Right renal pelvis (tissue), 4 donors: ENCODE data around the gene BTBD9. TPM values are rescaled to one million over a fixed set of nuclear protein-coding genes. Genes with fewer than 3 reads are reported as not detected.

Experiments
- DNase-seq, 4 donors: peaks; one replicate each; pipeline ENCODE4 v3.0.0-alpha.2; 2013; ENCODE audit warnings: low read depth in 4 of 4, low spot score in 3 of 4, missing footprints in 1 of 4
- polyA plus RNA-seq, 4 donors: library from polyadenylated mRNA; unstranded; fragments of 120-200 nt; gene quantifications; one replicate each; pipeline ENCODE4 v1.2.1, GENCODE V29; 2013; ENCODE audit not compliant: insufficient read length in 4 of 4

The BTBD9 gene
- polyA plus RNA-seq, 4 donors: 11.9 to 15.6 (median 13.8) TPM

DNA sequence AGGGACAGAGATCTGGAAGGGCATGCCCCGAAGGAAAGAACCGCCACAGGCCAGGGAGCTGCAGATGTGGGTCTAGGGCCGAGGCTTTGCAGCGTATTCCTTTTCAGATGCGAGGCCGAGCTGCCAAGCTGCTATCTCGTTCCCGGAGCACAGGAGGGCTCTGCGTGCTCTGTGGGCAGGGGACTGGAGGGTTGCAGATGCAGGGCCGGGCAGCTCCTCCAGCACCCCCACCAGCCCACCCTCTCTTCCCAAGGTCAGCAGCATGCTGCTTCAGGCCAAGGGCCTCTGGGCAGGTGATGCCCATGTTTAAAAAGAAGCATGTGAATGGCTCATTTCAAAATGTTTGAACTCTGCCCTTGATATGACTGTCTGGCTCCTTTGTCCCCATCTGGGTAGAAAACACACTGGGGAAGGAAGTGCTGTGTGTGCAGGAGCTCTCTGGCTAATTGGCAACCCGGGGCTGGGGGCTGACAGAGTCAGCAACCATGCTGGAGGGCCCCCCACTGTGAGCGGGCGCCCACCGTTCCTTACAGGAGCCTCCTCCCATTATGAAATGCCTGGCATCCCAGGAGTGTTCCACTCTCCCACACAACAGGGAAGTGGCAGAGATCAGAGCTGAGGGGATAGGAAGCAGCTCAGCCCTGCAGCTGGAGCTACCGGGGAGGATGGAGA is 466.9 kb downstream of the BTBD9 start:
- no peak for DNase-seq

DNA sequence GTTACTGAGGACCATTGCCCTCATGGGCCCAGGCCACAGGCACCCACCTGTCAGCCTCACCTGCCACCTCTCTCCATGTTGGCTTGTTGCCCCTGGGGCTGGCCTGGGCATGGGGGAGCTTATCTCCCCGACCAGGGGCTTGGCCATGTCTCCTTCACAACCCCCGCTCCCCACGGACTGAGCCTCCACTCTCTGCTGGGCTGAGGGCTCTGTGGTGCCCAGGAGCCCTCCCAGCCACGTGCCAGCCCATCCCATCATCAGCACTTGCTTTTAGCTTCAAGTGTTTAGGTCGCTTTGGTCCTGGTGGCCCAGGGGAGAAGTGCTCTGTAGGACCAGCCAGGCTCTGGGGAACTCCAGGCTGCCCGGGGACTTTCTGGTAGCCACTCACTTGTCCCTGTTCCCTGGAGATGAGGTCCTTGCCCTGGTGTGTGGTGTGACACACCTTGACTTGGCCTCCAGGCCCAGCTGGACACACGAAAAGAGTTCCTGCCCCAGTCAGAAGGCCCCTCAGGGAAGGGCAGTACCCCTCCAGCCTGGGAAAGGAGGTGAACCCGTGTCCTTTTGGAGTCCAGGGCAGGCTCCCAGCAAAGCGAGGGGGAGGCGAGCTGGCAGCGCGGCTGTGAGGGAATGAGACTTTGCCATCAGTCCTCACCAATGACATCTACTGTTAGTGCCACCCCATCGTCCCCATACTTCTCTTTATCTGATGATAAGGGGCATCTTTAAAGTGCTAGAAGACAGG is 467.6 kb downstream of the BTBD9 start:
- no peak for DNase-seq

DNA sequence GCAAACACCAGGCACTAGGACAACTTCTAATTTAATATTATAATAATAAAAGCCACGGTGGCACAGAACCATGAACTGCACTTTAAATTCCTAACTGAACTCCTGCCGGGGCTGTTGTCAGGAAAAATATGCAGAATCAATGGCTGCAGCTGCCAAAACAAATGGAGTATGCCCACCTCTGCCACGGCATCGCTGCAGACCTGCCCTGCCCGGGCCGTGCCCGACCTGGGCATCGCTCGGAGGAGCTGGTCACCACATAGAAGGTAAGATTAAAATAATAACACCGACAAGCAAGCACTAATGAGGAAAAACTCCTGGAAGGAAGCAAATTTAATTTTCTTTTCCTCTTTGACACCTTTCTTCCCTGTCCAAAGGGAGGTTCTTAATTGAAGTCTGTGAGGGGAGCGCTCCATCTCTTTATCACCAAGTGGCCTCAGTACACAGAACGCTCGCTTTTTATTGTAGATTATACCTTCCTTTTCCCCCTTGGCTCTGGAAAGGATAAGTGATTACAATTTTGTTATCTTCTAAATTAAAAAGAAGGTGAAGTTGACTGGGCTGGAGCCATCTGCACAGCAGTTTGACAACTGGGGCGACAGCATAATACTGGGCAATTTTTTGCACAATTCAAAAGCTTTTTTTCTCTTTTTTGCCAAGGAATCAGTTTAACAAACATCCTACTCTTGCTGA is 468.9 kb downstream of the BTBD9 start:
- DNase-seq: no peak

DNA sequence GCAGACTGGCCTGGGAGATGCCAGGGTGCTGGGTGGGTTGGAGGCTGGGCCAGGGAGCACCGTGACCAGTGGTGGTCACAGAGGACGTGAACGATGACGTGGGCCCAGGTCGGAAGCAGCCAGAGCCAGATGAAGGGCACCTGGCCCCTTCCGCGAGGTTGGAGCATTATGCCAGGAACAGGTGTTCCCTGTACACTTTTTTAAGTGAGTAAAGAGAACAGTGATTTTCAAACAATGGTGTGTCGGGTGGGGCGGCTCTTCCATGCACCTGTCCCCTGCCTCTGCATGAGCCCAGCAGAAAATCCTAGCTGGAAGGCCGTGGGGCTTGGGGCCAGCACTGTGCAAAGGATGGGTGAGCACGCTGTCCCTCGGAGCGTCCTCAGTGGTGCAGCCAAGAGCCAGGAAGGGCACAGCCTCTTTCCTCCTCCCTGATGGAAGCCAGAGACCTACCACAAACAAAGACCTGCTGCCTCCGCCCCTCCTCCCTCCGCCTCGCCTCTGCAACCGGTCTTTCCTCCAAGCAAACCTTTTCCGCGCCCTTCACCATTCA is 469.7 kb downstream of the BTBD9 start:
- DNase-seq: no peak

DNA sequence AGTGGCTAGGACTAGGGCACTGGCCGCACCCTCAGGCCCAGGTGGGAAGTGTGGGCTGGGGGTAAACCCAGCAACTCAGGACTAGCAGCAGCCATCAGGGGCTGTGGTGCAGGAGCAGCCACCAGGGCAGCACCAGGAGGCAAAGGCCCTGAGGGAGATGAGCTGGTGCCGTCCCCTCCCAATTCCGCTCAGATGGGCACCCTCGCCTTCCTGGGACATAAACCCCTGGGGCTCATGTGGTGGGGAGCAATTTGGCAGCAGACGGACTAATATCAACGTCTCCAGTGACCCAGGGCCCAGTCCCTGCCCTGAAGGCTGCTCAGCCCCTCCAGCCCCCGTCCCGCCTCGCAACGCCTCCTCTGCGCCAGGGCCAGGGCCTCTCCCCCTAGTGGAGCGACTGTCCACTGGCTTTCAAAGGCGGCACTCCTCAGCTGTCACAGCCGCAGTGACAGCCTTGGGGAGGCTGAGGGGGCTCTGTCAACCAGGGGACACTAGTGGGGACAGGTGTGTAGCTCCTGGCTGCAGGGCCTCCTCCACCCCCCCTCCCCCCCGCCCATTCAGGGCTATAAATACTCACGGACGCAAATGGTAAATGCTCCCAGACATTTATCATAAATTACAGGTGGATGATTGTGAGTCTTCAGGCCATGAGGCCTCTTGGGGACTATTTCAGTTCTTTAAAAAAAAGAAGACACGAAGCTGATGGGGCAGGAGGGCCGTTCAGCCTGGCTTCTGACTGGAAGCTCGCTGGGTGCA is 470.3 kb downstream of the BTBD9 start:
- DNase-seq: no peak

DNA sequence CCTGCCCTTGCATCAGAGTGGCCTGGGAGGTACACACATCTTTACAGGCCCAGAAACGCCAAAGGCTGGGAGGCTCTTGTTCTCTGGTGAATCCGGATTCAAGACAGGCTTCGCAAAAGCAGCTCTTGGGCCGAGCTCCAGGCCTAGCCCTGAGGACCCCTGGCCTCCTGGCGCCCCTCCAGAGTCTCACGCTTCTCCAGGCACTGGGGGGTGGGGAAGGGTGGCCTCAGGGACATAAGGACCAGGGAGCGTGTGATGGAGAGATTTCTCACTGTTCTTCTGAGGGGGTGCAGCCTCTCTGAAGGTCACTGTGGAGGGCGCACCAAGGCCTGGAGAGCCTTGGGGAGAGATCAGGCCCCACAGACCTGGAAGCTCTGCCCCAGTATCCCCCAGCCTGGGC is 471.0 kb downstream of the BTBD9 start:
- no peak for DNase-seq

DNA sequence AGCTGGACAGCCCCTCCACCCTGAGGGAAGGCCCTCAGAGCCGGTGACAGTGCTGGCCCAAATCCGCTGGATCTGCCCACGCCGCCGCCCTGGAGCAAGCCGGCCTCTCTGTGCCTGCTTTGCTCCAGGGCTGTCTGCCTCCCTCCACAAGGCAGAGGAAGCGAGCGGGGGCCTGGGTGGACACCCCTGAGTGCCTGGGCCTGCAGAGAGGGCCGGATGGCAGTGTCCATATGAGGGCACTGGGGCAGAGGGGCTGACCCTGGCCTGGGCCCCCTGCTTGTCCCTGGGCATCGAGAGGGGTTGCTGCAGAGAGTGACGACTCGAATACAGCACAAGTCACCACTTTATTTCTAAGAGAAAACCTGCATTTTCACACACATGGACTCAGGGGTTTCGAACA is 471.6 kb downstream of the BTBD9 start:
- no peak for DNase-seq

DNA sequence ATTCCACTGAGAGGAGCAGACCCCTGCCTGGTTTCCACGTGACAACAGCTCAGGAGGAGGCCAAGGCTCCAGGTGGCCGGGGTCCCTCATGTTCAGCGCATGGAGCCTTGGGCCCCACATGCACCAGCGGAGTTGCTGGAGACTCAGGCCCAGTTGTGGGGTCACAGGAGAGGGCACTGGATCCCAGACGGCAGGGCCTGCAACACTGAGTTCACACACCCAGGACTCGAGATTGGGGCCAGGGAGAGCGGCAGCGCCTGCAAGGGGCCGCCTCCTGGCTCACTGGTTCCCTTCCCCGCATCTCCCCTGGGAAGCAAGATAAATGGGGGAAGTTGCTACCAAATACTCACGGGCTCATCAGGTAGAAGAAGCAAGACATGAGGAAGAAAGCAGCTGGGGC is 472.1 kb downstream of the BTBD9 start:
- no peak for DNase-seq

DNA sequence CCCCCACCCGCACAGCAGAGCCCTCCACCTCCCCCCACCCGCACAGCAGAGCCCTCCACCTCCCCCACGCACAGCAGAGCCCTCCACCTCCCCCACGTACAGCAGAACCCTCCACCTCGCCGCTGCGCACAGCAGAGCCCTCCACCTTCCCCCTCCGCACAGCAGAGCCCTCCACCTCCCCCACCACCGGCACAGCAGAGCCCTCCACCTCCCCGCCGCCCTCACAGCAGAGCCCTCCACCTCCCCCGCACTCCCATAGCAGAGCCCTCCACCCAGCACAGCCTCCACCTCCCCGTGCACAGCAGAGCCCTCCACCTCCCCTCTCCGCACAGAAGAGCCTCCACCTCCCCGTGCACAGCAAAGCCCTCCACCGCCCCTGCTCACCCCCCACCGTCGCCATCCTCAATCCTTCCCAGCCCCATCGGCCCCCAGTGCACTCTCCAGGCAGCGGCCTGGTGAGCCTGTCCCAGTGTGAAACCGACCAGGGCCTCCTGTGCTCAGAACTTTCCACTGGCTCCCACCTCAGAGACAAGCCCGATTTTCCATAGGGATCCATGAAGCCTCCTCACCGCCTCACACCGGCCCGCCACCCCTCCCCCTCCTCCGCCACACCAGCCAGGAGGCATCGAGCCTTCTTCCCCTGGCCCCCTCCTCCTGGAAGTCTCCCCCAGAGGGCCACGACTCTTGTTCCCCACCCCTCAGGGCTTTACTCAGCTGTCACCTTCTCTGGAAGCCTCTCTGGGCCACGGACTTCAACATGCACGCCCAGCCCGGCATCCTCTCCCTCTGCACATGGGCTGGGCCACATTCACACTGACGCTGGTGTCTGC is 473.1 kb downstream of the BTBD9 start:
- no peak for DNase-seq

DNA sequence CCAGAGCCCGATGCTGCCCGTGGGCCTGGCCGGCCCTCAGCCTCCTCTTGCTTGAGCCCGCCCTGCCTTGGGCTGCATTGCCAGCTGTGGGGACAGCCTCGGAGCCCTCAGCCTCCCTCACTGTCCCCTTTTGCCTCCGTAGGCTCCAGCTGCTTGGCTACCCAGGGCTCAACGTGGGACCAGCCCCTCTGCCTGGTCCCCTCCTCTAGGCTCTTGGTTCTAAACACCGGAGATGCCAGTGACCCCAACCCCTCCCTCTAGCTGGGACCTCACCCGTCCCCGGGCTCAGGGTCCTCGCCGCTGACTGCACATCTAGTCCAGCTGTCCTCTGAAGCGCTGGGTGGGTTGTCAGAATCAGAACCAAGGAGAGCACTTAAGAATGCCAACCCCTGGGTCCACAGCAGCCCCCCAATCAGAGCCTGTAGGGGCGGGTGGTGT is 475.0 kb downstream of the BTBD9 start:
- no peak for DNase-seq

DNA sequence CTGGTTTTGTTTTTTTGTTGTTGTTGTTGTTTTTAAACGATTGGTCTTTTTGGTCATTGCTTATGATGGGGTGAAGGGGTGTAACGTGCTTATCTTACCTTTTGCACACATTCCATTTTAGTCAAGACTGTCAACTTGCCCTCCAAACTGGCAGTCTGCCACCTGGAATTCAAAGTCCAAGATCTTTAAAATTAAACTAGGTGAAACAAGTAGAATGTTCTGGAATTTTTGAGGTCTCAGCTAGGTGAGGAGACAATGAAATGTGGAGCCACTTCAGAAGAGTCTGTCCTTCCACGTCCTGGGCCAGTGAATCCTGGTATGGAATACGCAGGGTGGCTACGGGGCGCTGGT is 475.6 kb downstream of the BTBD9 start:
- DNase-seq: no peak

DNA sequence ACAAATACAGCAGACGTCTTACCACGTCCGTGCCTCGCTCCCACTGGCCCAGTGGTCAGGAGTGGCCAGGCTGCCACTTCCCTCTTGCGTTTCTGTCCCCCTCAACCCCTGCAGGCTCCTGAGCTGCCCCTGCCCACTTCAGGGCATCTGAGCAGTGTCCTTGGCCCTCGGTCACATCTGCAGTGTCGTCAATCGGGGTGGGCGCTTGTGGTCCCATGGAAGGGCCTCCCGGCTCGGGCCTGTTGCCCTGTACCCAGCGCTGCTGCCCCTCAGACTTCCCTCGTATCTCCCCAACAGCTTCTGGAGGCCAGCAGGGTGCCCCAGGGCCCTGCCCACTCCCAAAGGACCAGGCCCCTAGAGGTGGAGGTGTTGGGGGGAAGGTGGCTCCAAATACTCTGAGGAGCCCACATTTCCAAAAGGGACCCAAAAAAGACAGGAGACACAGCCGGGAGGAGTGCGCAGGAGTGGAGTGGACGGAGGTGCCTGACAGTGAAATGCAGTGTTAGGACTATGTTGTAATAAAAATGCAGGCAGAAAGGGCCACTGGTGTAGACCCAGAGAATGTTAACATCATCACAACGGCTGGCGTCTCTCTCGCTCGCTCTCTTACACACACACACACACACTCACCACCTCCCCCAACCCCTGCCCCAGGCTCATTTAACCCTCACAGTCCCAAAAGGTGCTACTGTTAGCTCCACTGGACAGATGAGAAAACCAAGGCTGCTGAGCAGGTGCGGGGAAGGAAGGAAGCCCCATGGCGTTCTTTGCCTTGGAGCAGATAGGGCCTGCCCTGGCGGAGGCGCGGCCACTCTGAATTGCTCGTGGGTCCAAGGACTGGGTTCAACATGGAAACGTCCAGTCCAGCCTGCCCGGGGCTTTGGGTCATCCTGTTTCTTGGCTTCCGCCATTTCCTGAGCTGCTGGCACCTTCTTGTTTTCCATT is 476.3 kb downstream of the BTBD9 start:
- no peak for DNase-seq

DNA sequence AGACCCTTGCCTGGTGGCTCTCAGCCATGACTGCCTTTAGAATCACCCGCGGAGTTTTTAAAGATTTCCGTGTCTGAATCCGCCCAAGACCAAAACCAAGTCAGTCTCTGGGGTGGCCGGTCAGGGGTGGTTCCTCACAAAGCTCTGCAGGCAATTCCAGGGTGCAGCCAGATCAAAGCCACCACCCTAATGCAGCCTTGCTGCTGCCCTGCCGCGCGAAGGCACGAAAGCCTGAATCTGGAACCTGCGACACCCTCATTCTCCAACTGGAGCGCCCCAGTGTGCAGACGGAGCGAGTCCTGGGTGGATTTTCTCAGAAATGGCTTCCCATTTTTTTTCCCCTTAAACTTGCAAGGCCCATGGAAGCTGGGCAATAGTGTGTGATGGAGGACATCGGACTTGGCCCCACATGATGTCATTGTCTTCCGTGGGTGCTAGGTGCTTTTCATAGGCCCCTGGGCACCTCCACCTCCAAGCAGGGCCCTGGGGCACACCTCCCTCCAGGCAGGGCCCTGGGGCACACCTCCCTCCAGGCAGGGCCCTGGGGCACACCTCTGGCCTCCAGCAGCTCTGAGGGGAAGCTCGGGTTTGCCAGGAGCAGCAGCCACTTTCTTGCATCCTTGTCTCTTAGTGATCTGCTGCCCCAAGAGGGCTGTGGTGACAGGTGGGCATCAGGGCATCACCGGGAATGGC is 477.1 kb downstream of the BTBD9 start:
- no peak for DNase-seq

DNA sequence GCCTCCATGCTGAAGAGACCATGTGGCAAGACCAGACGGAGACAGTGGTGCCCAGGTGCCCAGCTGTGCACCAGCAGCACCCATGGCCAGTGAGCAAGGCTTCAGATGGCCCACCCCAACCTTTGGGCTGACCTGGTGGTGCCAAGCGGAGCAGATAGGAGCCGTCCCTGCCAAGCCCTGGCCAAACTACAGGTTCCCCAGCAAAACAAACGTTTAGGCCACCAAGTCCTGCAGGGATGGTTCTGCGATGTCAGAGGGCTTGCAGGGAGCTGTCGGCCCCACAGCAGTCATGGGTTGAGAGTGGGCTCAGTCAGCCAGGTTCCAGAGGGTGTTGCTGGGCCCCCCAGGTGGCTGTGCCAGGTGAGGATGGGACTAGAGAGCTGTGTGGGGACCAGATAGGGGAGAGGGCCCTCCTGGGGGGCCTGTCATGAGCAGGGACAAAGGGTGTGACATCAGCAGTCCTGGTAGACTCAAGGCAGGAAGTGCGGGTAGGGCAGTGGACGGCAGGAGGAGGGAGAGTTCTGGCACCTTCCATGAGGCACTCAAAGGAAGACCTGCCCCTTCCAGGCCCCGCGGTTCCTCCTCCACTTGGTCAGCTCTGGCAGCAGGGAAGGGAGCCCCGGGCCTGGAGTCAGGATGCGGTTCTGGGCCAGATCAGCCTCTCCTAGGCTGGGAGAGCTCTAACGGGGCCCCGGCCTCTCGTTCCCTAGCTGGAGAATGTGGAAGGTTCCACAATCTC is 477.8 kb downstream of the BTBD9 start:
- DNase-seq: no peak

DNA sequence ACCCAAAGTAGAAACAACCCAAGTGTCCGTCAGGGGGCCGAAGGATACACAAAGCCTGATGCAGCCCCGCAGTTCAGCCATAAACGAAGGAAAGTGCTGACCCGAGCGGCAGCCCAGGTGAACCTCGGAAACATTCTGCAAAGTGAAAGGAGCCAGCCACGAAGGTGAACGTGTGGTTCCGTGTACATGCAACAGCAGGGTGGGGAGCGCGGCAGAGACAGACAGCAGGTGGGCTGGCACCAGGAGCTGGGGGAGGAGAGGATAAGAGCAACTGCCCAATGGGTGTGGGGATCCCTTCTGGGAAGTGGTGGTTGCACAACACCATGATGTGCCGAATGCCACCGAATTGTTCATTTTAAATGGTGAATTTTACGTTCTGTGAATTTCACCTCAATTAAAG is 478.4 kb downstream of the BTBD9 start:
- no peak for DNase-seq

DNA sequence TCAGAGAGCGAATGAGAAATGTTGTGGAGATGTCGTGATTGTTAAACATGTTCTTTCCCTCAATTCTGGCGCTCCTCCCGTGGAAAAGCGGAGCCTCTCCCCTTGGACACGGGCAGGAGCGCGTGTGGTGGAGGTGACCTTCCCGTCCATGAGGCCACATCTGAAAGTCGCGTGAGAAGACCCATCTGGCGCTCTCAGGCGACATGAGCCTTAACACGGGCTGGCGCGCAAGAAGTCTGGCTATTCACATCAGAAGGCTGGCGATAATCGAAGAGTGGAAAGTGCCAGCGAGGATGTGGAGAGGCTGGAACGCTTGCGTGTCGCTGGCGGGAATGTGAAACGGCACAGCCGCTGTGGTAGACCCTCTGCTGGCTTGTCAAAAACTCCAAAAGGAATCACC is 478.9 kb downstream of the BTBD9 start:
- DNase-seq: no peak

DNA sequence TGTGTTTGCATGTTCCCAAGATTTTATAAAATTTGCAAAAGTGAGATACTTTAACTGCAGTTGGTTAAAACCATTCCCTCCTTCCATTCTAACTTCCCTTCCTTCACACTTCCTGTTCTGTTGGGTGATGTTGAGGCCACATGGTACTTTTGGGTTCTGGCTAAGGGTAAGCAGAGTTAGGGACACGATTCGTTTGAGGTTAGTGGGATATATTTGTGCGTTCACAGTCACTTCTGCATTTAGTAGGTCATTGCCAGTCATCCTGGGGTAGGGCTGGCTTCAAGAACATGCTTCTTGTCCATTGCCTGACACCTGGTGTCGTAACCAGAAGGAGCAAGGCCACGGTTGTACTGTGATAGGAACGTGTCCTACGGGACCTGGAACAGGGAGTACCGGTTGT is 480.1 kb downstream of the BTBD9 start:
- no peak for DNase-seq
